B cell (primary cell): ENCODE data around the gene NCK1. TPM values are rescaled to one million over a fixed set of nuclear protein-coding genes. Genes with fewer than 3 reads are reported as not detected.

Experiments
- ATAC-seq: fragments of 200-7000 bp; cut with Tn5 transposase; one replicate; pipeline ENCODE4 v1.10.0; 2021; ENCODE audit warnings: low read depth, mild to moderate bottlenecking, moderate number of reproducible peaks, moderate library complexity
- CTCF ChIA-PET: fragments of 350-600 bp; sonication (Branson Sonifier 250); formaldehyde crosslinking; loops from one replicate; lab custom pipeline; 2021; ENCODE audit warnings: antibody characterized with exemption, inconsistent platforms; lab: Charles Lee
- POLR2A ChIA-PET: fragments of 350-600 bp; sonication (Branson Sonifier 250); formaldehyde crosslinking; loops from one replicate; lab custom pipeline; 2021; ENCODE audit warnings: antibody characterized with exemption; lab: Charles Lee
- DNase-seq: peaks from one replicate; pipeline ENCODE4 v3.0.0; 2013
- H2AFZ ChIP-seq: 2 replicates; pipeline ENCODE4 v1.6.1; 2012; ENCODE audit warnings: mild to moderate bottlenecking, low read depth, low read length; ENCODE audit not compliant: insufficient read depth, poor library complexity, severe bottlenecking
- H3K27ac ChIP-seq, 2 donors: 1 replicate in 1 of 2; 2 replicates in 1 of 2; pipeline ENCODE4 v1.5.1; 2012 to 2013; ENCODE audit warnings: low read length in 2 of 2, mild to moderate bottlenecking in 2 of 2, moderate library complexity in 1 of 2
- H3K27me3 ChIP-seq, 4 experiments: fragments of 200-600 bp in 1 of 4; sonication (generic) in 1 of 4; replicated peaks in 1 of 4; 1 replicate in 2 of 4; 2 replicates in 2 of 4; pipeline versions ENCODE4 v1.6.1 to v1.7.0; 2013 to 2016; ENCODE audit warnings: low read length in 3 of 4, mild to moderate bottlenecking in 2 of 4, mixed read lengths in 1 of 4, moderate library complexity in 1 of 4; ENCODE audit not compliant: insufficient read depth in 4 of 4, control insufficient read depth in 3 of 4; ENCODE audit errors: control extremely low read depth in 1 of 4
- H3K36me3 ChIP-seq, 2 experiments: replicated peaks in 1 of 2; 1 replicate in 1 of 2; 2 replicates in 1 of 2; pipeline versions ENCODE4 v1.6.1 to v1.7.1; 2013; ENCODE audit warnings: low read length in 1 of 2; ENCODE audit not compliant: insufficient read depth in 2 of 2, control insufficient read depth in 1 of 2; ENCODE audit errors: control extremely low read depth in 1 of 2, extremely low read depth in 1 of 2
- H3K4me1 ChIP-seq, 2 donors: fragments of 200-600 bp in 1 of 2; sonication (generic) in 1 of 2; 1 replicate in 1 of 2; 2 replicates in 1 of 2; pipeline versions ENCODE4 v1.5.1 to v1.6.1; 2013 to 2017; ENCODE audit warnings: low read length in 2 of 2; ENCODE audit not compliant: control insufficient read depth in 2 of 2, insufficient read depth in 2 of 2
- H3K4me2 ChIP-seq: replicated peaks from 2 replicates; pipeline ENCODE3; 2012; ENCODE audit warnings: mild to moderate bottlenecking, low read depth, low read length; ENCODE audit not compliant: poor library complexity, severe bottlenecking
- H3K4me3 ChIP-seq, 5 experiments: fragments of 200-600 bp in 1 of 5; sonication (generic) in 1 of 5; 1 replicate in 3 of 5; 2 replicates in 2 of 5; pipeline versions ENCODE4 v1.5.1 to v1.7.0; 2011 to 2016; ENCODE audit warnings: low read length in 4 of 5, mild to moderate bottlenecking in 4 of 5, low read depth in 2 of 5, control low read depth in 1 of 5, moderate library complexity in 1 of 5; ENCODE audit not compliant: insufficient read depth in 1 of 5; ENCODE audit errors: control extremely low read depth in 1 of 5, extremely low read depth in 1 of 5
- H3K79me2 ChIP-seq: fragments of 200-600 bp; sonication (generic); one replicate; pipeline ENCODE4 v1.6.0; 2016; ENCODE audit warnings: low read length; ENCODE audit not compliant: control insufficient read depth, insufficient read depth
- H3K9ac ChIP-seq: fragments of 200-600 bp; sonication (generic); 2 replicates; pipeline ENCODE4 v1.6.1; 2017; ENCODE audit warnings: mild to moderate bottlenecking, low read length, moderate library complexity
- H3K9me3 ChIP-seq, 3 donors: one replicate each; pipeline versions ENCODE4 v1.6.1 to v1.7.1; 2013; ENCODE audit warnings: low read length in 2 of 3; ENCODE audit not compliant: control insufficient read depth in 2 of 3, insufficient read depth in 1 of 3; ENCODE audit errors: control extremely low read depth in 1 of 3
- H4K20me1 ChIP-seq: 2 replicates; pipeline ENCODE4 v1.6.0; 2012; ENCODE audit warnings: mild to moderate bottlenecking, low read length; ENCODE audit not compliant: insufficient read depth, control insufficient read depth, poor library complexity, severe bottlenecking
- H3K27ac Mint-ChIP-seq: one replicate; pipeline ENCODE4 v1.8.0; 2021; ENCODE audit warnings: mixed read lengths
- H3K27me3 Mint-ChIP-seq: one replicate; pipeline ENCODE4 v1.8.0; 2021; ENCODE audit warnings: mixed read lengths
- H3K4me1 Mint-ChIP-seq: one replicate; pipeline ENCODE4 v1.8.0; 2021; ENCODE audit warnings: mixed read lengths
- H3K4me3 Mint-ChIP-seq: one replicate; pipeline ENCODE4 v1.8.0; 2021; ENCODE audit warnings: mixed read lengths
- H3K9me3 Mint-ChIP-seq: one replicate; pipeline ENCODE4 v1.8.0; 2022; ENCODE audit warnings: mixed read lengths; ENCODE audit not compliant: insufficient read depth
- EZH2 ChIP-seq: IDR thresholded peaks from 2 replicates; pipeline ENCODE4 v1.6.1; 2012; ENCODE audit warnings: borderline replicate concordance, low read depth, mild to moderate bottlenecking, moderate library complexity, low read length; ENCODE audit not compliant: insufficient read depth, poor library complexity, severe bottlenecking
- WGBS: methylation state at CpG from one replicate; pipeline ENCODE4 v1.1.5; 2013; ENCODE audit warnings: missing lambda C conversion rate; ENCODE audit not compliant: insufficient coverage; 5-methylcytosine and 5-hydroxymethylcytosine counted together
- intact Hi-C: fragments of 100-400 bp; cut with micrococcal nuclease; formaldehyde crosslinking; loops from one replicate; pipeline ENCODE4 v1.10.0; 2022
- polyA plus RNA-seq: library from polyadenylated mRNA; depleted of rRNA; stranded (reverse); fragments of >200 nt; gene quantifications from 2 replicates; pipeline ENCODE4 v1.2.3, GENCODE V29; 2012
- total RNA-seq, 2 donors: library from RNA; stranded (reverse); fragments of 120-200 nt in 1 of 2; gene quantifications; 1 replicate in 1 of 2; 2 replicates in 1 of 2; pipeline versions ENCODE4 v1.2.3 to v1.2.4, GENCODE V29; 2013 to 2022
- TF ChIP-seq, protein P1 (sequence below): fragments of 200-600 bp; IDR thresholded peaks from one replicate; pipeline ENCODE4 v1.8.0; 2022; ENCODE audit warnings: antibody characterized with exemption, mild to moderate bottlenecking

The NCK1 gene
- total and polyA plus RNA-seq, 2 donors (not counting 1 experiment from before 2014, with no cell fraction given), result 12.6 to 32.4 TPM

- peak overlapping the region; percentile 95 for H3K4me3 Mint-ChIP-seq
- H3K27ac ChIP-seq, result no peak overlapping the region
- H3K79me2 ChIP-seq, result no peaks in the 10 kb centered on the region
- peaks cover 30% of the 10 kb centered on the region for H3K27me3 Mint-ChIP-seq
- peaks cover 23% of the 10 kb centered on the region for H3K4me1 Mint-ChIP-seq
- H3K36me3 ChIP-seq, result no peaks in the 10 kb centered on the region
- peak overlapping the region; percentile 89 for H3K27ac Mint-ChIP-seq
- 13% methylated on average over 8 of the region's 8 CpGs for WGBS
- H4K20me1 ChIP-seq, result no peaks in the 10 kb centered on the region
- peak overlapping the region; percentile 8 to 66 (median 53) for H3K4me3 ChIP-seq
- peaks cover 21 to 22% of the 10 kb centered on the region in 2 donors for H3K4me1 ChIP-seq
- intact Hi-C loops, result loop anchor here (1.0 to 2.0 kb wide), 5 partner anchors 44 to 568 kb away; partner anchors contain the start of genes NCK1, PCCB and STAG1
- peaks cover 3% of the 10 kb centered on the region for H3K9me3 Mint-ChIP-seq
- ATAC-seq (peak; percentile 81), DNase-seq (peak; percentile 17)
- peak overlapping the region; percentile 75 for H3K9ac ChIP-seq
- peaks cover 0 to 40% (median 31%) of the 10 kb centered on the region in 4 experiments for H3K27me3 ChIP-seq
- peak overlapping the region; percentile 97 for H3K4me2 ChIP-seq
- CTCF ChIA-PET, result interaction anchor here (1.0 kb wide), 1 partner anchor 66 kb away, joined by 7 read pairs; the partner anchor contains the start of gene STAG1
- POLR2A ChIA-PET, result no interaction called here
- peaks cover 1 to 18% (median 3%) of the 10 kb centered on the region in 3 donors for H3K9me3 ChIP-seq
- H2AFZ ChIP-seq, result peak overlapping the region; percentile 81
- TF ChIP-seq, protein P1, sequence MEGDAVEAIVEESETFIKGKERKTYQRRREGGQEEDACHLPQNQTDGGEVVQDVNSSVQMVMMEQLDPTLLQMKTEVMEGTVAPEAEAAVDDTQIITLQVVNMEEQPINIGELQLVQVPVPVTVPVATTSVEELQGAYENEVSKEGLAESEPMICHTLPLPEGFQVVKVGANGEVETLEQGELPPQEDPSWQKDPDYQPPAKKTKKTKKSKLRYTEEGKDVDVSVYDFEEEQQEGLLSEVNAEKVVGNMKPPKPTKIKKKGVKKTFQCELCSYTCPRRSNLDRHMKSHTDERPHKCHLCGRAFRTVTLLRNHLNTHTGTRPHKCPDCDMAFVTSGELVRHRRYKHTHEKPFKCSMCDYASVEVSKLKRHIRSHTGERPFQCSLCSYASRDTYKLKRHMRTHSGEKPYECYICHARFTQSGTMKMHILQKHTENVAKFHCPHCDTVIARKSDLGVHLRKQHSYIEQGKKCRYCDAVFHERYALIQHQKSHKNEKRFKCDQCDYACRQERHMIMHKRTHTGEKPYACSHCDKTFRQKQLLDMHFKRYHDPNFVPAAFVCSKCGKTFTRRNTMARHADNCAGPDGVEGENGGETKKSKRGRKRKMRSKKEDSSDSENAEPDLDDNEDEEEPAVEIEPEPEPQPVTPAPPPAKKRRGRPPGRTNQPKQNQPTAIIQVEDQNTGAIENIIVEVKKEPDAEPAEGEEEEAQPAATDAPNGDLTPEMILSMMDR, result no peak
- TF ChIP-seq EZH2, result no peak
Observed at GRCh38 chr3:136818191-136818768, 43.7 kb upstream of the NCK1 start.
